Glomerular visceral epithelial cell (primary cell): ENCODE measurements around the gene VAV3.
"Not testable (repeated sequence)": the region's sequence is repeated elsewhere in the genome, so short reads cannot be mapped to it uniquely, and the experiment has no call there.

ENCODE experiments used
- DNase-seq: peaks from one replicate; pipeline ENCODE4 v3.0.0-alpha.2; 2016; ENCODE audit errors: extremely low spot score

Gene VAV3

GRCh38 chr1:107894605-107895004 is 70.4 kb downstream of the VAV3 start:
- DNase-seq, result no peak

DNA sequence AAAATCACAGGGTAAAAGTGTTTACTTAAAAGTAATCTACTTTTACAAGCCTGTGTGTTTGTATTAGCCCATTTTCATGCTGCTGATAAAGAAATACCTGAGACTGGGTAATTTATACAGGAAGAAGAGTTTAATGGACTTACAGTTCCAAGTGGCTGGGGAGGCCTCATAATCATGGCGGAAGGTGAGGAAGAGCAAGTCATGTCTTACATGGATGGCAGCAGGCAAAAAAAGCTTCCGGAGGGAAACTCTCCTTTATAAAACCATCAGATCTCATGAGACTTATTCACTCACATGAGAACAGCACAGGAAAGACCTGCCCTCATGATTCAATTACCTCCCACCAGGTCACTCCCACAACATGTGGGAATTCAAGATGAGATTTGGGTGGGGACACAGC is 71.6 kb downstream of the VAV3 start:
- DNase-seq, result not testable (repeated sequence)

GRCh38 chr1:107889524-107889923 is 75.5 kb downstream of the VAV3 start:
- no peak for DNase-seq

- no peak for DNase-seq
Observed at GRCh38 chr1:107883562-107883961, 81.4 kb downstream of the VAV3 start.

- DNase-seq, result no peak
Observed at GRCh38 chr1:107879927-107880326, 85.1 kb downstream of the VAV3 start.

- no peak for DNase-seq
Observed at GRCh38 chr1:107879346-107879745, 85.6 kb downstream of the VAV3 start.

- DNase-seq, result no peak
Observed at GRCh38 chr1:107877745-107878144, 87.2 kb downstream of the VAV3 start.

GRCh38 chr1:107877092-107877491 is 87.9 kb downstream of the VAV3 start:
- DNase-seq, result no peak

GRCh38 chr1:107875689-107876088 is 89.3 kb downstream of the VAV3 start:
- no peak for DNase-seq

GRCh38 chr1:107874221-107874620 is 90.8 kb downstream of the VAV3 start:
- DNase-seq, result no peak

- no peak for DNase-seq
Observed at GRCh38 chr1:107871687-107872395, 93.1 kb downstream of the VAV3 start.

- no peak for DNase-seq
Observed at GRCh38 chr1:107871259-107871658, 93.7 kb downstream of the VAV3 start.

DNA sequence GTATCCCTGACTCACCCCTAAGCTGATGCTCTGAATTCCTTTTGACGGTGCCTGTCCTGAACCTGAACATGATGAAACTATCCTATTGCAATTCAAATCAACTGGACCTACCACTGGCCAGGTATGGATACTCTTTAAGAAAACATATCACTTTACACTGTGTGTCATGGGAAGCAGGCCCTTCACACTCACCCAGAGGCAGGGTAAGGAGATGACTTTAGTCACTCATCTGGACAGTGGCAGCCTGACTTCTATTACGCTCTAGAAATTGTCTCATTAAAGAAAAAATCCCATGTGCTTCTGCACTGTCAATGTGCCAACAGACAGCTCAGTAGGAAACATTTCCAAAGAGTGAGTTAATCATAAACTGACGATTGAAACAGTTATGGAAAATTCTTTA is 94.3 kb downstream of the VAV3 start:
- DNase-seq, result peak; percentile 47

GRCh38 chr1:107867897-107868296 is 97.1 kb downstream of the VAV3 start:
- no peak for DNase-seq

DNA sequence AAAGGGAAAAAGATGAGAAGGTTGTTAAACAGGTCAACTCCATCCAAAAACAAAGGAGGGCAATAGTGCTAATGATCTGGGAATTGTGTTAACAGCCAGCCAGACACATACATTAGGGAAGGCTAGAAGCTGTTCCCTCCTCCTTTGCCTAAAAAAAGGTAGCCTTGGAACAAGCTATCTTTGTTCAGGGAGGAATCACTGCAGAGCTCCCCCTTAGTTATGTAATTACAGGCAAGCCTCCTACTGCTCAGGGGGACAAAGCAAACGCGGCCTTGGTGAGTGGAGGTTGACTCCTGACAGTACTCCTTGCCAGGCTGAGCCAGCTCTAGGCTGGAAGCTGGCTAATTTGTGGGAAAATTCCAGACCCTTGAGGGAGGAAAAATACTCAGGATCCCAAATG is 97.6 kb downstream of the VAV3 start:
- no peak for DNase-seq

- no peak for DNase-seq
Observed at GRCh38 chr1:107866870-107867269, 98.1 kb downstream of the VAV3 start.

DNA sequence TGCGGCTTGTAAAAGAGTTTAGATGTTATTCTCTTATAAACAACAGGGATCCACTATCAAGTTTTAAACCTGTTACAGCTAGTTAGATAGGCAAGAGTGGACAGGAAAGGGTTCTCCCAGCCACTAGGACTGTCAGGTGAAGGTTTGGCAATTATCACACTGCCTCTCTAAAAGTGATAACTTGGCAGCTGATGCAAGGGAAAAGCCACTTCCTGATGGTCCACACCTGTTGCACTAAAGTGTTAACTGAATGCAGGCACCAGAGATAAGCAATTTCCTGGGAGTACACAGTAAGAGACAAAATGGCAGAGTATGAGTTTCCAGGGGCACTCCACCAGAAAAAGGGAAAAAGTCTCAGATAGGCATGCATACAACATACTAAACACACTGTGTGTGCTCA is 99.4 kb downstream of the VAV3 start:
- DNase-seq, result no peak

DNA sequence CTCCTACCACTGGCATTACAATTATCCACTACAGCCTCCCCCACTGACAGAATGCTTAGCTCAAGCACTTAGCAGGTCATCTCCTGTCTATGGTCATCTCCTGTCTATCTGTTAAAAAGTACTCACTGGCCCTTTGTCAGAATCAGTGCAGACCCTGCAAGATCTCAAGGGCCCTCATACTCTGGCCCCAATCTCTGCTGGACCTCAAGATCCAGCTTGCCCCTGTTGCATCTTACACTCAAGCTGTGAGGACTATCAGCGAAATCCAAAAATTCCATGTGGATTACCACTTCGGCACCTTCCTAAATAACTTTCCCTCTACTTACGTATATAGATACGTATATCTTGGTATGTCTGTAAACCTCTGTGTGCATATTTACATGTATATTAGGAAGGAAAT is 101.6 kb downstream of the VAV3 start:
- DNase-seq, result no peak

- DNase-seq, result no peak
Observed at GRCh38 chr1:107862064-107862463, 102.9 kb downstream of the VAV3 start.

DNA sequence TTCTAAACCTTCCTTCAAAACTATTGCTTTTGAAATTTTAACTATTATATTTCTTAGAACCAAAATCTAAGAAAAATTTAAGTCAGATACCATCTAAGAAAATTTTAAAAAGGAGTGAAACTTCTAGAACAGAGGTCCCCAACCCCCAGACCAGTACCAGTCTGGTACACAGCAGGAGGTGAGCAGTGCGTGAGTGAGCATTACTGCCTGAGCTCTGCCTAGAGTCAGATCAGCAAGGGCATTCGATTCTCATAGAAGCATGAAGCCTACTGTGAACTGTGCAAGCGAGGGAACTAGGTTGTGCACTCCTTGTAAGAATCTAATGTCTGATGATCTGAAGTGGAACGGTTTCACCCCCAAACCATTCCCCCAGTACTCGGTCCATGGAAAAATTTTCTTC is 106.7 kb downstream of the VAV3 start:
- no peak for DNase-seq

GRCh38 chr1:107851418-107851817 is 113.6 kb downstream of the VAV3 start:
- no peak for DNase-seq

- DNase-seq, result not testable (repeated sequence)
Observed at GRCh38 chr1:107844541-107845194, 120.3 kb downstream of the VAV3 start.

GRCh38 chr1:107843989-107844388 is 121.0 kb downstream of the VAV3 start:
- no peak for DNase-seq

GRCh38 chr1:107842241-107842640 is 122.7 kb downstream of the VAV3 start:
- no peak for DNase-seq
